ENCODE data around the gene MYOZ3. TPM values are rescaled to one million over a fixed set of nuclear protein-coding genes. Genes with fewer than 3 reads are reported as not detected.
A peak's percentile ranks its signal among the peaks of the same experiment; 100 is the strongest.

The MYOZ3 gene
- total RNA-seq, 1 donor from 2014 or later, result 2.6 TPM

DNA sequence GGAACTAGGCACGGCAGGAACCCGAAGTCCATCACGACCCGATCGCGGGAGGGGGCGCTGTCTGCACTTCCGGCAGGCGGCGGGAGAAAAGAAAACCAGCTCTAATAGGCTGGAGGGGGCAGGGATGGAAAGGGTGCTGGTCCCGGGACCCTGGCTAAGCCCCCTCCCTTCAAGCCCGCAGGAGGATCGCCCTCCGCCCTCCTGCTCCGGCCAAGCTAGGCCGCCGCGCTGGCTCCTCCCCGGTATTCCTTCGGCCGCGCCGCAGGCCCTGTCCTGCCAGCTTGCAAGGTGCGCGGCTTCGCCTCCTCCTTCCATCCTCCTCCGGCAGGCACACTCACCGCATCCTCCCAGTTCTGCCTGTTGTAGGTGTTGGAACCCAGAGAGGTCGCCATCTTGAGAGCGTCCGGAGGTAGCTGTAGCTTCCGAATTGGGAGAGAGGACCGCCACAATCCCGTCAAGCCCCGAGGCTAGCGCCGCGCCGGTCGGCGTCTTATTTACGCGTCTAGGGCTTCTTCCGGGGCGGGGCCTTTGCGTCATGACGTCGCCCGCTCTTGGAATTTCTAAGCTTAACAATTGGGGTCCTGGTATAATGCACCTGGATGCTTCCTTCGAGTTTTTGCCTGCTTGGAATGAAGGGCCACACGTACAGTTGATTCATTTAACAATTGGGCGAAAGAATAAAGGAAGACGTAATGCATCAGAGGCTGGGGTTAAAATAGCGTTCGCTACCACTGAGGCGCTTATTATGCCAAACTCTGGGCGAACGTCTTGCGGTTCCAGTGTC lies 39.7 kb downstream of the MYOZ3 start, which contains the start of gene RBM22:
RBM22 (minus strand) TSS at position 469 of the 784 bp plus-strand sequence; CDS start at position 392, 77 bp downstream.
- peak; percentile 95 for DNase-seq (ENCODE audit: low spot score)

DNA sequence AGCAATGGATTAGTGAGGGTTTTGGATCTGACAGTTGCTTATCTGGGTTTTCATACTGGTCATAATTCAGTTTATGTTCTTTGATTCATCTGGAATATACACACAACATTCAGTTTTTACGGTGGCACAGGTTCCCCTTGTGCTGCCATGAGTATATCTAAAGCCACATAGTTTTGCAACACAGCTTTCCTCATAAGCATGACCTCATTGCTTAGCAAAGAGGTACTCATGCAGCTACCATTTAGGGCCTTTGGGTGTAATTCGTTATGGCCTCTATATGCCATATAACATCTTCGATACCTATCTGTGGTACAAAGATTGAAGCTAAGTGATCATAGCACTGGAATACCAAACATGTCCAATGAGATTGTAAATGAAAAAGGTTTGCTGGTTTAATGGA lies 42.7 kb downstream of the MYOZ3 start:
- no peak for DNase-seq (ENCODE audit: low spot score)

- DNase-seq (ENCODE audit: low spot score), result no peak
Measured at GRCh38 chr5:150706776-150707390, 45.8 kb downstream of the MYOZ3 start.

GRCh38 chr5:150710165-150710564 lies 49.1 kb downstream of the MYOZ3 start:
- DNase-seq (ENCODE audit: low spot score), result no peak

DNA sequence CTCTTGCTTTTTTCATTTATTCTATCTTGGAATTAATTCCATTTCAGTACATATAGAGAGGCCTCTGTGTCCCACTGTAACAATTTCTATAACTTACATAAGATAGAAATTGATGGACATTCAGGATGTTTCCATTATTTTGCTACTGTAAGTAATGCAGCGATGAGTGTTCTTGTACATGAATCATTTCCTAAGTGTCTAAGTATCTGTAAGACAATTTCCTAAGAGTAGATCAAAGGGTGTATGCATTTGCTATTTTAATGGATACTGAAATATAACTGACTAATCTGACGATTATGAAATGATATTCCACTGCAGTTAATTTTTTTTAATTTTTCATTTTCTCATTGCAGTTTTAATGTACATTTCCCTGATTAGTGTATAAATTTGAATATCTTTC lies 62.8 kb downstream of the MYOZ3 start:
- no peak for DNase-seq (ENCODE audit: low spot score)

Other genes starting within 250 kb of the MYOZ3 start
- 1,068 TPM for gene CD74, start 248.3 kb upstream of the MYOZ3 start, total RNA-seq
- 2,344 TPM for gene RPS14, start 211.5 kb upstream of the MYOZ3 start, total RNA-seq
- gene NDST1, start 153.1 kb upstream of the MYOZ3 start, total RNA-seq, result 54.3 TPM
- gene SYNPO, start 20.6 kb upstream of the MYOZ3 start, total RNA-seq, result 73.9 TPM
- 44.6 TPM for gene RBM22, start 39.8 kb downstream of the MYOZ3 start, total RNA-seq
- gene DCTN4, start 97.8 kb downstream of the MYOZ3 start, total RNA-seq, result 93.0 TPM
- 23.1 TPM for gene SMIM3, start 117.5 kb downstream of the MYOZ3 start, total RNA-seq
- gene IRGM, start 185.3 kb downstream of the MYOZ3 start, total RNA-seq, result 1.2 TPM
- 7.3 TPM for gene ZNF300, start 243.7 kb downstream of the MYOZ3 start, total RNA-seq

All from ureter (tissue), 1 donor.